Measurements from ENCODE around the gene GRIK3. TPM values are rescaled to one million over a fixed set of nuclear protein-coding genes. Genes with fewer than 3 reads are reported as not detected.
"Not testable (repeated sequence)": the region's sequence is repeated elsewhere in the genome, so short reads cannot be mapped to it uniquely, and the experiment has no call there.

GRIK3 gene
- total RNA-seq, 1 donor from 2014 or later, result not detected

DNA sequence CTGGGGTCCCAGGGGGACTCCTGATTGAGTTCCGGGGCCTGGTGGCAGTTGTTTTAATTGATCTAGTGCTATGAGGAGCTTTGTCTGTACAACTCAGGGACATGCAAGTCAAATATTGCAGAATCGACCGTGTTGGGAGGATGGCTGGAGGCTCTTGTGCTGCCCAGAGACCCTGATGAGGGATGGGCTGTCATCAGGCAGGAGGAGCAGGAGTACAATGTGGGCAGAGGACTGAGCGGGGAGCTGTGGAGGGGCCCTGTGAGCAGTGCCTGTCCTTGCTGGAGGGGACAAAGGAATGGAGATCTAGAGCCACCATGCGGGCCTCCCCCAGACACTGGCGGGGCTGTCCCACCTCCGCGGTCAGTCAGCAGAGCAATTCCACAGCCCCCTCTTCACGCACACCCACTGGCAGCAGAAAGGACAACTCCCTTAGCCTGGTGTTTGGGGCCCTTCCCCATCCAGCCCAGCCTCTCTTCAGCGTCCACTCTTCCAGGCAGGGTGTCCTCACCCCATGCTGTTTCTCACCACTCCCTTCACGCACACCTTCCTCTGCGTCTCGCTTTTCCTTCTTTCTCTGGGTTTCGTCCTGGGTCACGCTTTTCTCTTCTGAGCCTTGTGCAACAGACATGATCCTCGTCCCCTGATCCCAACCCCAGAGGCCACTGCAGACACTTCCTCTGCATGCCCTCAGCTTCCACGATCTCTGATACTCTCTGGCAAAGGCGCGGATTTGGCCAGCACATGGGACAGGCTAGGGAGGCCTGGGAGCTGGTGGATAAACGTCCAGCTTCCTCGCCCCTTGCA, 122.6 kb downstream of the GRIK3 start:
- DNase-seq (ENCODE audit: low read depth in 2 of 2), result no peak

GRCh38 chr1:36910886-36911540, 123.3 kb downstream of the GRIK3 start:
- no peak for DNase-seq (ENCODE audit: low read depth in 2 of 2)

GRCh38 chr1:36909946-36910725, 124.2 kb downstream of the GRIK3 start:
- no peak for DNase-seq (ENCODE audit: low read depth in 2 of 2)

DNA sequence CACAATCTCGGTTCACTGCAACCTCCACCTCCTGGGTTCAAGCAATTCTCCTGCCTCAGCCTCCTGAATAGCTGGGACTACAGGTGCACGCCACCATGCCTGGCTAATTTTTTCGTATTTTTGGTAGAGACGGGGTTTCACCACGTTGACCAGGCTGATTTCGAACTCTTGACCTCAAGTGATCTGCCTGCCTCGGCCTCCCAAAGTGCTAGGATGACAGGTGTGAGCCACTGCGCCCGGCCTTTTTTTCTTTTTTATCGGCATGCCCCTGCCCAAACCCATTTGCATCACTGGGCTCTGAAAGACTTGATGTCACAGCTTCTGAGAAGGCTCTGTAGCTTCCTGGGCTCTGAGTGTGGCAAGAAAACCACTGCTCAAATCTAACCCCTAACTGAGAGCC, 125.0 kb downstream of the GRIK3 start:
- not testable (repeated sequence) for DNase-seq (ENCODE audit: low read depth in 2 of 2)

DNA sequence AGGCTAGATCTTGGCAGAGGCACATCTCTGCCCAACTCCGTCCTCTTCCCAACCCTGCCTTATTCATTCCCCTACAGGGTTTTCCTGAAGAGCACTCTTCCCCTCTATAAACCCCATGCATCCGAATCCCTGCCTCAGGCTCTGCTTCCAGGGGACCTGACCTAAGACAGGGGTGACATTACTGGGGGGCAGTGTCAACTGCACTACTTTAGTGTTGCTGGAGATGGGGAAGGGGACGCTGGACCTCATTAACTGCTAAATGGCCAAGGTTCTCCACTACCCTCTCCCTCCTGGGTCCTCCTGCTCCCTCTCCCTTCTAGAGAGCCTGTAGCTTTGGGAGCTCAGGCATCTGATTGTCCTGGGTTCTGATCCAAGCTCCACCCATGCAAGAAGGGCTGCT, 126.2 kb downstream of the GRIK3 start:
- DNase-seq (ENCODE audit: low read depth in 2 of 2), result no peak

DNA sequence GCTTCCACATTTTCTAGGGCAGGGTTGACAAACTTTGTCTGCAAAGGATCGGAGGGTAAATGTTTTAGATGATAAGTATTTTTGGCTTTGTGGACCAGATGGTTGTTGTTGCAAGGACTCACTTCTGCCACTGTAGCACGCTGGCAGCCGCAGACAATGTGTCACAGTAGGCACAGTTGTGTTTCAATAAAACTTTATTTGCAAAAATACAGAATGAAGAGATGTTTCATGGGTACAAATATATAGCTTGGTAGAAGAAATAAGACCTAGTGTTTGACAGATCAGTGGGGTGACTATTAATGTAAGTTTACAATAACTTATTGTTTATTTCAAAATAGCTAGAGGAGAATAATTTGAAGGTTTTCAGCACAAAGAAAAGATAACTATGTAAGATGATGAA, 127.8 kb downstream of the GRIK3 start:
- DNase-seq (ENCODE audit: low read depth in 2 of 2), result no peak

DNA sequence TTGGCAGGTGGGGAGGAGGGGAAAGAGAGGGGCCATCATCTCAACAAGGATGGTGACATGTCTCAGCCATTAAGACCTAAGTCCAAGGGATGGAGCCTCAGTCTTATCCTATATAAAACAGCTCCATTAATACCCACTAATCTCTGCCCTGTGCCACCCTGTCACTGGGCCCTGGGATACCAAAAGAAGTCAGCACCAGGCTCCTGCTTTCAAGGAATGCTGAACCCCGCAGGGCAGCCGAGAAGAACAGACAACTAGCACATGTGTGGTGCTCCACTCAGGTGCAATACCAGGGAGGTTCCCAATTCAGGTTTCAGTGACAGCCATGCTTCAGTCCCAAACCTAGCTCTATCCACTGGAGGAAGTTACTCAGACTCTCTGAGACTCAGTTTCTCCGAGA, 128.4 kb downstream of the GRIK3 start:
- no peak for DNase-seq (ENCODE audit: low read depth in 2 of 2)

DNA sequence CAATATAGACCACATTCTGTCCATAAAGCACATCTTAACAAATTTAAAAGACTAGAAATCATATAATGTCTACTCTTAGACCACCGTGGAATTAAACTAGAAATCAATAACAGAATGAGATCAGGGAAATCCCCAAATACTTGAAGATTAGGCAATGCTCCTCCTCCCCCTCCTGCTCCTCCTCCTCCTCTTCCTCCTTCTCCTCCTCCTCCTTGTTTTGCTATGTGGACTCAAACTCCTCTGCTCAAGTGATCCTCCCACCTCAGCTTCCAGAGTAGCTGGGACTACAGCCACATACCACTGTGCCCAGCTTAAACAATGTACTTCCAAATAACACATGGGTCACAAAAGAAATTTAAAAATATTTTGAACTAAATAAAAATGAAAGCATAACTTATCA, 134.2 kb downstream of the GRIK3 start:
- DNase-seq (ENCODE audit: low read depth in 2 of 2), result no peak

DNA sequence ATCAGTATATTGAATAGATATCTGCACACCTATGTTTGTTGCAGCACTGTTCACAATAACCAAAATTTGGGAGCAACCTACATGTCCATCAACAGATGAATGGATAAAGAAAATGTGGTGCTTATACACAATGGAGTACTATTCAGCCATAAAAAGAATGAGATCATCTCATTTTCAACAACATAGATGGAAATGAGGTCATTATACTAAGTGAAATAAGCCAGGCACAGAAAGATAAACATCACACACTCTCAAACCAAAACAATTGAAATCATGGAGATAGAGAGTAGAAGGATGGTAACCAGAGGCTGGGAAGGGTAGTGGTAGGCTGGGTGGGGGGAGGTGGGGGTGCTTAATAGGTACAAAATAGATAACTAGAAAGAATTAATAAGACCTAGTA, 136.5 kb downstream of the GRIK3 start:
- not testable (repeated sequence) for DNase-seq (ENCODE audit: low read depth in 2 of 2)

DNA sequence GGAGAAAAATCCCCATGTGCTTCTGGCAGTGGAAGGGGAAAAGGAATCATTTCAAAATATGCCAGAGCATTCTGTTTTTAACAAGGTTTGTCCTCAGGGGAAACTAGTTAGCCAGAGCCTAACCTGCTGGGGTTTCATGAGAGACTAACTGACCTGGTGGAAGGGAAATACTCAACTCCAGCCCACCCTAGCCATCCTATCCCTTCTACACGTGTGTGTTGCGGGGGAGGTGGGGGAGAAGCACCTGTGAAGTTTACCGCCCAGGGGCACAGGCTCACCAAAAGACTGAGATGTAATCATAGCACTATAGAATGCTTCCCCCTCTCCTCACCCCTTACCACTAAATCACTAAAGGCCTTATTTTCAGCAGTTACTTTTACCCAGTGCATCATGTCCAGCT, 139.5 kb downstream of the GRIK3 start:
- no peak for DNase-seq (ENCODE audit: low read depth in 2 of 2)

GRCh38 chr1:36890776-36891175, 143.5 kb downstream of the GRIK3 start:
- DNase-seq (ENCODE audit: low read depth in 2 of 2), result no peak

GRCh38 chr1:36889478-36890226, 144.7 kb downstream of the GRIK3 start:
- no peak for DNase-seq (ENCODE audit: low read depth in 2 of 2)

DNA sequence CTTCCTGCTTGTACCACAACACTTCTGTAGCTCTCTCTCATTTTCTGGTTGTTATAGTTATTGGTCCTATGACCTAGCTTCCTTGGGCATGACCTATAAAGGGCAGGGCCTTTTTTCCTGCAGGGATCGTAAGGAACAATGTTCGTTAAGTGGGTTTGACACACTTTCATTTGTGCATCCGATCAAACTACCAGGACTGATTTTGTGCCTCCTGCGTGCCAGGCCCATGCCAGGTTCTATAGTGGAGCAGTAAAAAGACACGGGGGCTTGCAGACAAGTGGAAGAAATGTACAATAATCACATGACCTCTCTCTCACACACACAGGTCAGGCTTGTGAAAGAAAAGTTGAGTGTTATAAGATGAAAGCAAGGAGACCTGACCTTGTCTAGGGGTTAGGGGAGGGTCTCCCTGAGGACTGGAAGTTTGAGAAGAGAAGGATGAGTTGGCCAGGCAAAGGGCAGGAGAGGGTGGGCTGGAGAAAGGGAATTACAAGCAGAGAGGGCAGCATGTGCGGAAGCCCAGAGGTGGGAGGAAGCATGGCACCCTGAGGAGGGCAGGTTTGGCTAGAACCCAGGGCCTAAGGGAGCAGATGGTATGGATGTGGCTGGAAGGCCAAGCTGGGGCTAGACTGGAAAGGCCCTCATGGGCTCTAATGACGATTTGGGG, 145.4 kb downstream of the GRIK3 start:
- DNase-seq (ENCODE audit: low read depth in 2 of 2), result no peak

GRCh38 chr1:36885540-36886357, 148.6 kb downstream of the GRIK3 start:
- DNase-seq (ENCODE audit: low read depth in 2 of 2), result no peak

GRCh38 chr1:36884801-36885200, 149.5 kb downstream of the GRIK3 start:
- DNase-seq (ENCODE audit: low read depth in 2 of 2), result no peak

DNA sequence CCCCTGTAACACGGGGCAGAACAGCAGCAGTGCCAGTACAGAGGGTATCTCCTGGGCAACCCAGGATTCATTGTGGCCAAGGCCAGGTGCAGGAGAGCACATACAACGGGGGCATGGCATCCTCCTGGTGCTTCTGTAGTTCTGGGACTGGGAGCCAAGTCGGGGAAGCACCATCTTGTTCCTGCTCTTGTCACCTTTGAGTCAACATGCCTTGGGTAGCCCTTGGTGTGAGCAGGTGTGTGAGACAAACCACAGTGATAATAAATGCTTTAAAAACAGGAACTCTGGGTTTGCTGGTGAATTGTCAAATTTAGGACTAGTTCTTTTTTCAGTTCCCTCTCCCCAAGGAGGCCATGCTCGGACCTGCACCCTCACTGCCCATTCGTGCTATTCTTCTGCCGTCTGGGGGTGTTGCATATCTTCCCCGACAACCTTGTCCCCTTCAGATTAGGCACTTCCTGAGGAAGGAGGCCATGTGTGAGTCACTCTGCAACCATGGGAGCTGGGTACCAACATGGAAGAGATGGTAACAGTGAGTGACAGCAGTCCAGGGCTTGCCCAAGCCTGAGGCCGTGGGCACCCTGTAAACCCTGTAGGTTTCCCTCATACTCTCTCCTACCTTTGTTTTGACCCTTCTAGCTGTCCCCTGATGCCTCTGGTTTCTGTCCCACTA, 150.2 kb downstream of the GRIK3 start:
- DNase-seq (ENCODE audit: low read depth in 2 of 2), result no peak

DNA sequence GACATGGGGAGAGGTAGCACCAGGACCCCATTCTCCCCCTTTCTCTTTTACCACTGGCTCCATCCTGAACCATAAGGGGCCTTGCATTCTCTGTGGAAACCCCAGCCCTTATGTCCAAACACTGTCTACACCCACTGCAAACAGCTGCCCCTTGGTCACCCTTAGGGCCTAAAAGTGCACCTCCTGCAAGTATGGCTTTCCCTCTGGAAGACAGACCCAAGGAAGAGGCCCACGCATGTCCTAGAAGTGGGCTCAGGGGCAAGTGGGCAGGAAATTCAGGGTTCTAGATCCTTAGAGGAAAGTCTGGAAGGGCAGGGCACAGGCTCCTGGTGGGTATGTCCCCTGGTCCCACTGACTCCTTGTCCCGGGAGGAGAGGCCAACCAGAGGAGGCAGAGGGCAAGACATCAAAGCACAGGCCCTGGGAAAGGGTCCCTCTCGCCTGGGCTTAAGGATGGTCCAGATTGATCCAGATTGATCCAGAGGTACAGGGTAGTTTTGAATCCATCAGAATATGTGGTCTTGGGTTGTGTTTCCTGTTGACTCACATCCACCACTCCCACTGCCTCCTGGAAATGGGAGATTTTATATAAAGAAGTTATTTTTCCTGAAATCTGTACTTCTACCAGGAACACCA, 150.9 kb downstream of the GRIK3 start:
- no peak for DNase-seq (ENCODE audit: low read depth in 2 of 2)

GRCh38 chr1:36882536-36883285, 151.6 kb downstream of the GRIK3 start:
- no peak for DNase-seq (ENCODE audit: low read depth in 2 of 2)

Measured in dermis microvascular lymphatic vessel endothelial cell (primary cell).